Psoas muscle (tissue), 8 donors: ENCODE measurements around the gene C1QTNF9B. TPM values are rescaled to one million over a fixed set of nuclear protein-coding genes. Genes with fewer than 3 reads are reported as not detected.

Experiments used
- ATAC-seq, 4 donors: fragments of 200-7000 bp; cut with Tn5 transposase; one replicate each; pipeline ENCODE4 v1.9.1; 2020; ENCODE audit warnings: moderate library complexity in 3 of 4, mild to moderate bottlenecking in 2 of 4
- DNase-seq, 2 donors: peaks; one replicate each; pipeline ENCODE4 v3.0.0-alpha.2; 2020
- H3K27ac ChIP-seq: fragments of 200-600 bp; one replicate; pipeline ENCODE4 v1.8.0; 2022
- H3K27me3 ChIP-seq, 3 donors: fragments of 200-600 bp in 1 of 3; one replicate each; pipeline versions ENCODE4 v1.6.1 to v1.8.0; 2013 to 2022; ENCODE audit warnings: low read length in 2 of 3, mild to moderate bottlenecking in 2 of 3, moderate library complexity in 1 of 3; ENCODE audit not compliant: insufficient read depth in 3 of 3
- H3K36me3 ChIP-seq, 2 donors: fragments of 200-600 bp in 1 of 2; one replicate each; pipeline versions ENCODE4 v1.6.1 to v1.8.0; 2013 to 2022; ENCODE audit warnings: low read depth in 1 of 2, mild to moderate bottlenecking in 1 of 2, moderate library complexity in 1 of 2; ENCODE audit not compliant: insufficient read depth in 1 of 2
- H3K4me1 ChIP-seq: fragments of 200-600 bp; one replicate; pipeline ENCODE4 v1.8.0; 2022
- H3K4me3 ChIP-seq: fragments of 200-600 bp; one replicate; pipeline ENCODE4 v1.8.0; 2022; ENCODE audit warnings: mild to moderate bottlenecking
- H3K9me3 ChIP-seq: fragments of 200-600 bp; one replicate; pipeline ENCODE4 v1.8.0; 2022
- CTCF ChIP-seq: fragments of 200-600 bp; IDR thresholded peaks from one replicate; pipeline ENCODE4 v1.8.0; 2022; ENCODE audit warnings: antibody characterized with exemption
- WGBS, 3 donors: extraction: QIAGEN DNeasy Blood & Tissue Kit; methylation state at CpG; one replicate each; pipeline versions ENCODE4 v1.1.6 to v1.1.7; 2013; 5-methylcytosine and 5-hydroxymethylcytosine counted together
- intact Hi-C, 2 donors: fragments of 100-400 bp; cut with DNase I; formaldehyde crosslinking; loops; one replicate each; pipeline versions ENCODE4 v1.11.0 to v1.14.2; 2022
- polyA plus RNA-seq, 3 donors: library from polyadenylated mRNA; stranded (reverse); fragments of 200-250 nt; gene quantifications; one replicate each; pipeline ENCODE4 v1.2.3, GENCODE V29; 2013
- total RNA-seq, 4 donors: library from RNA; stranded (reverse); fragmentation: NEBNext Ultra II Directional in 2 of 4; extraction: Animal tissue kit (Norgen Biotek cat#: 25700) in 2 of 4; gene quantifications; one replicate each; pipeline versions ENCODE4 v1.2.1 to v1.2.4, GENCODE V29; 2021 to 2023
- donor health status: healthy with polysubstance abuse.
- donor health status: DM: no; HTN: no; CAD: no; lungs with moderate emphysema.
- donor health status: Bipolar disorder and iron deficiency.
- donor health status: healthy.
- donor health status: DM: yes; HTN: yes; CAD: no.
- donor health status: DM: no; HTN: no; CAD: no.
- donor health status: DM: no; HTN: no; CAD: no.
- donor health status: DM: yes; HTN: yes; CAD: no.

Gene C1QTNF9B
- total and polyA plus RNA-seq, 7 donors: 0.34 to 3.0 (median 1.6) TPM

GRCh38 chr13:23877286-23877685 lies 20.0 kb downstream of the C1QTNF9B start:
- intact Hi-C loops: loop anchor here (10.0 kb wide), 2 partner anchors 302 to 502 kb away; partner anchors contain the start of gene TNFRSF19 (in 1 of the 2)
- ATAC-seq: no peak
- no peak for DNase-seq
- no peaks in the 10 kb centered on the region for H3K9me3 ChIP-seq
- H3K4me3 ChIP-seq: no peak overlapping the region
- H3K4me1 ChIP-seq: no peaks in the 10 kb centered on the region
- peaks cover 5 to 11% of the 10 kb centered on the region in 2 donors for H3K36me3 ChIP-seq
- H3K27me3 ChIP-seq: no peaks in the 10 kb centered on the region
- TF ChIP-seq CTCF: no peak
- H3K27ac ChIP-seq: no peak overlapping the region
- 96 to 99% (median 97%) methylated on average over 4 of the region's 4 CpGs for WGBS, 3 donors

- intact Hi-C loops: loop anchor here (10.0 kb wide), 2 partner anchors 301 to 501 kb away; partner anchors contain the start of gene TNFRSF19 (in 1 of the 2)
- WGBS, 3 donors: 55 to 72% (median 69%) methylated on average over 2 of the region's 2 CpGs
Measured at GRCh38 chr13:23876265-23876664, 21.0 kb downstream of the C1QTNF9B start.

GRCh38 chr13:23871616-23872220 lies 25.6 kb downstream of the C1QTNF9B start:
- Histone ChIP-seq H3K4me1 (peaks cover 7% of the 10 kb centered on the region), H3K27me3 (no peaks in the 10 kb centered on the region), H3K4me3 (no peak overlapping the region), H3K9me3 (no peaks in the 10 kb centered on the region), H3K36me3 (no peaks in the 10 kb centered on the region), H3K27ac (no peak overlapping the region)
- ATAC-seq: peak in 3 of 4 donors; percentile 50 to 79 (median 54)
- no peak for DNase-seq
- TF ChIP-seq CTCF: peak; percentile 72
- WGBS, 3 donors: 91 to 94% (median 91%) methylated on average over 2 of the region's 2 CpGs
- intact Hi-C loops: loop anchor here (2.0 to 10.0 kb wide), 5 partner anchors 294 to 497 kb away; partner anchors contain the start of gene TNFRSF19 (in 1 of the 2)

More at GRCh38 chr13:23876265-23876664, 21.0 kb downstream of the C1QTNF9B start:
- DNase-seq: no peak
- Histone ChIP-seq H3K9me3 (no peaks in the 10 kb centered on the region), H3K27me3 (no peaks in the 10 kb centered on the region), H3K4me1 (no peaks in the 10 kb centered on the region), H3K4me3 (no peak overlapping the region), H3K36me3 (peaks cover 5 to 11% of the 10 kb centered on the region in 2 donors), H3K27ac (no peak overlapping the region)
- TF ChIP-seq CTCF: peak; percentile 40
- ATAC-seq: peak in 2 of 4 donors; percentile 49 to 52

GRCh38 chr13:23870356-23871140 lies 26.8 kb downstream of the C1QTNF9B start:
- DNase-seq (no peak), ATAC-seq (peak in 2 of 4 donors; percentile 30 to 55)
- H3K27me3 ChIP-seq: no peaks in the 10 kb centered on the region
- intact Hi-C loops: loop anchor here (5.0 to 10.0 kb wide), 4 partner anchors 293 to 496 kb away; partner anchors contain the start of gene TNFRSF19 (in 1 of the 2)
- no peaks in the 10 kb centered on the region for H3K36me3 ChIP-seq
- H3K4me3 ChIP-seq: no peak overlapping the region
- H3K4me1 ChIP-seq: peaks cover 7% of the 10 kb centered on the region
- TF ChIP-seq CTCF: no peak
- no peak overlapping the region for H3K27ac ChIP-seq
- WGBS, 3 donors: 57 to 69% (median 58%) methylated on average over 12 of the region's 12 CpGs
- no peaks in the 10 kb centered on the region for H3K9me3 ChIP-seq
